ENCODE results near the gene PRPF6. TPM values are rescaled to one million over a fixed set of nuclear protein-coding genes. Genes with fewer than 3 reads are reported as not detected.

PRPF6 gene
- total and polyA plus RNA-seq, 2 of the 13 experiments (the other 11 are each of a cell fraction or from before 2014, with no cell fraction given): 63.7 to 101 TPM

DNA sequence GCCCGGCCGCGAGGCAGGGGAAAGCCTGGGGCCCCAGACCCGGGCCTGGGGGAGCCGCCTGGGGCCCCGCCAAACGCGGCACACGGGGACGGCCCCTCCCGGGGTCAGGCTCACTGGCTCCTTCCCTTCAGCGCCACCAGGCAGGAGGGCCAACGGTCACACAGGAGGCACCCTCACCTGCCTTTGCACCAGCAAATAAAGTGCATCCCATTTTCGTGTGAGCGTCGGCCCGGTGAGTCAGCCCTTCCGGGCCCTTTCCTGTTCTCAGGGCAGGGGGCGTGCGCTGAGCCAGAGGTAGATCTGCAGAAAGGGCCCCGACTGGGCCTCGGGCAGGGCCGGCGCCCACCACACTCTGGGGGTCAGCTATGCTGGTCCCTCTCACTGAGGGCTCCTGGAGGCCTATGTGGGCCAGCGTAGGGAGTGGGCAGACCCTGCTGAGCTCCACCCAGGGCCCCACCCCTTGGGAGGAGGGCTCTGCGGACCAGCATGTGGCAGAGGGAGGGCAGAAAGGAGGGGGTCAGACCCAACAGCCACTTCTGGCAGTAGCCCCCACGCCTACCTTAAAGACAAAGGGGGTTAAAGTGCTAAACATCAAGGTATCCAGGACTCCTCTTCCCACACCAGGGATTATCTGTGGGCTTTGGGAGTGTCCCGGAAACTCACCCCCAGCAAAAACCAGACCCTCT lies 23.8 kb upstream of the PRPF6 start (continued):
- peak; percentile 84 for TF ChIP-seq MYC (CRISPR knock-in tag; IDR thresholded peaks at IDR 0.05; ENCODE audit: borderline replicate concordance)
- no peak for TF ChIP-seq TBP (CRISPR knock-in tag; IDR thresholded peaks at IDR 0.05)
- TF ChIP-seq ZNF33A (CRISPR knock-in tag; IDR thresholded peaks at IDR 0.05; ENCODE audit: borderline replicate concordance): 0 out of 2 replicates have a peak, but pooled peaks have one; percentile 7
- peak; percentile 91 for TF ChIP-seq SP4 (CRISPR knock-in tag; IDR thresholded peaks at IDR 0.05)
- TF ChIP-seq, protein P1, sequence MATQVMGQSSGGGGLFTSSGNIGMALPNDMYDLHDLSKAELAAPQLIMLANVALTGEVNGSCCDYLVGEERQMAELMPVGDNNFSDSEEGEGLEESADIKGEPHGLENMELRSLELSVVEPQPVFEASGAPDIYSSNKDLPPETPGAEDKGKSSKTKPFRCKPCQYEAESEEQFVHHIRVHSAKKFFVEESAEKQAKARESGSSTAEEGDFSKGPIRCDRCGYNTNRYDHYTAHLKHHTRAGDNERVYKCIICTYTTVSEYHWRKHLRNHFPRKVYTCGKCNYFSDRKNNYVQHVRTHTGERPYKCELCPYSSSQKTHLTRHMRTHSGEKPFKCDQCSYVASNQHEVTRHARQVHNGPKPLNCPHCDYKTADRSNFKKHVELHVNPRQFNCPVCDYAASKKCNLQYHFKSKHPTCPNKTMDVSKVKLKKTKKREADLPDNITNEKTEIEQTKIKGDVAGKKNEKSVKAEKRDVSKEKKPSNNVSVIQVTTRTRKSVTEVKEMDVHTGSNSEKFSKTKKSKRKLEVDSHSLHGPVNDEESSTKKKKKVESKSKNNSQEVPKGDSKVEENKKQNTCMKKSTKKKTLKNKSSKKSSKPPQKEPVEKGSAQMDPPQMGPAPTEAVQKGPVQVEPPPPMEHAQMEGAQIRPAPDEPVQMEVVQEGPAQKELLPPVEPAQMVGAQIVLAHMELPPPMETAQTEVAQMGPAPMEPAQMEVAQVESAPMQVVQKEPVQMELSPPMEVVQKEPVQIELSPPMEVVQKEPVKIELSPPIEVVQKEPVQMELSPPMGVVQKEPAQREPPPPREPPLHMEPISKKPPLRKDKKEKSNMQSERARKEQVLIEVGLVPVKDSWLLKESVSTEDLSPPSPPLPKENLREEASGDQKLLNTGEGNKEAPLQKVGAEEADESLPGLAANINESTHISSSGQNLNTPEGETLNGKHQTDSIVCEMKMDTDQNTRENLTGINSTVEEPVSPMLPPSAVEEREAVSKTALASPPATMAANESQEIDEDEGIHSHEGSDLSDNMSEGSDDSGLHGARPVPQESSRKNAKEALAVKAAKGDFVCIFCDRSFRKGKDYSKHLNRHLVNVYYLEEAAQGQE (IDR thresholded peaks at IDR 0.05; ENCODE audit: borderline replicate concordance in 1 of 2, low read depth in 1 of 2, low read length in 2 of 2): no peak
- TF ChIP-seq MAF1 (CRISPR knock-in tag; IDR thresholded peaks at IDR 0.05; ENCODE audit: borderline replicate concordance): no peak
- TF ChIP-seq TGIF2 (CRISPR knock-in tag; IDR thresholded peaks at IDR 0.05): no peak; the same call in 1 of the 2 replicates
- TF ChIP-seq ZNF709 (CRISPR knock-in tag; IDR thresholded peaks at IDR 0.05): no peak
- TF ChIP-seq RNF2 (conservative IDR thresholded peaks at IDR 0.05; ENCODE audit: low read depth): peak; percentile 45; the same call in 1 of the 2 replicates
- no peak for TF ChIP-seq RCOR2 (CRISPR knock-in tag; IDR thresholded peaks at IDR 0.05)
- TF ChIP-seq ZNF660 (CRISPR knock-in tag; IDR thresholded peaks at IDR 0.05; ENCODE audit: borderline replicate concordance, low read depth): no peak
- TF ChIP-seq KDM2A (CRISPR knock-in tag; IDR thresholded peaks at IDR 0.05; ENCODE audit: borderline replicate concordance, low read depth): peak; percentile 91
- 0 out of 2 replicates have a peak, but pooled peaks have one; percentile 36 for TF ChIP-seq STAG1 (CRISPR knock-in tag; IDR thresholded peaks at IDR 0.05)
- TF ChIP-seq ZNF552 (CRISPR knock-in tag; IDR thresholded peaks at IDR 0.05; ENCODE audit: borderline replicate concordance): no peak; the same call in 1 of the 2 replicates
- no peak; the same call in 1 of the 2 replicates for TF ChIP-seq ZNF570 (CRISPR knock-in tag; IDR thresholded peaks at IDR 0.05; ENCODE audit: borderline replicate concordance)
- TF ChIP-seq, protein P2, sequence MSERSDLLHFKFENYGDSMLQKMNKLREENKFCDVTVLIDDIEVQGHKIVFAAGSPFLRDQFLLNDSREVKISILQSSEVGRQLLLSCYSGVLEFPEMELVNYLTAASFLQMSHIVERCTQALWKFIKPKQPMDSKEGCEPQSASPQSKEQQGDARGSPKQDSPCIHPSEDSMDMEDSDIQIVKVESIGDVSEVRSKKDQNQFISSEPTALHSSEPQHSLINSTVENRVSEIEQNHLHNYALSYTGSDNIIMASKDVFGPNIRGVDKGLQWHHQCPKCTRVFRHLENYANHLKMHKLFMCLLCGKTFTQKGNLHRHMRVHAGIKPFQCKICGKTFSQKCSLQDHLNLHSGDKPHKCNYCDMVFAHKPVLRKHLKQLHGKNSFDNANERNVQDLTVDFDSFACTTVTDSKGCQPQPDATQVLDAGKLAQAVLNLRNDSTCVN (CRISPR knock-in tag; IDR thresholded peaks at IDR 0.05; ENCODE audit: borderline replicate concordance): peak; percentile 71; the same call in 1 of the 2 replicates
- no peak for TF ChIP-seq ZSCAN5A (CRISPR knock-in tag; IDR thresholded peaks at IDR 0.05; ENCODE audit: borderline replicate concordance)
- no peak; the same call in 1 of the 2 replicates for TF ChIP-seq ZBTB21 (CRISPR knock-in tag; IDR thresholded peaks at IDR 0.05)
- TF ChIP-seq ZNF747 (CRISPR knock-in tag; IDR thresholded peaks at IDR 0.05; ENCODE audit: borderline replicate concordance): no peak
- TF ChIP-seq ZBTB10 (CRISPR knock-in tag; IDR thresholded peaks at IDR 0.05; ENCODE audit: borderline replicate concordance): no peak

All from HepG2 (cell line).